ENCODE measurements around the gene GAREM1.

GAREM1 gene

DNA sequence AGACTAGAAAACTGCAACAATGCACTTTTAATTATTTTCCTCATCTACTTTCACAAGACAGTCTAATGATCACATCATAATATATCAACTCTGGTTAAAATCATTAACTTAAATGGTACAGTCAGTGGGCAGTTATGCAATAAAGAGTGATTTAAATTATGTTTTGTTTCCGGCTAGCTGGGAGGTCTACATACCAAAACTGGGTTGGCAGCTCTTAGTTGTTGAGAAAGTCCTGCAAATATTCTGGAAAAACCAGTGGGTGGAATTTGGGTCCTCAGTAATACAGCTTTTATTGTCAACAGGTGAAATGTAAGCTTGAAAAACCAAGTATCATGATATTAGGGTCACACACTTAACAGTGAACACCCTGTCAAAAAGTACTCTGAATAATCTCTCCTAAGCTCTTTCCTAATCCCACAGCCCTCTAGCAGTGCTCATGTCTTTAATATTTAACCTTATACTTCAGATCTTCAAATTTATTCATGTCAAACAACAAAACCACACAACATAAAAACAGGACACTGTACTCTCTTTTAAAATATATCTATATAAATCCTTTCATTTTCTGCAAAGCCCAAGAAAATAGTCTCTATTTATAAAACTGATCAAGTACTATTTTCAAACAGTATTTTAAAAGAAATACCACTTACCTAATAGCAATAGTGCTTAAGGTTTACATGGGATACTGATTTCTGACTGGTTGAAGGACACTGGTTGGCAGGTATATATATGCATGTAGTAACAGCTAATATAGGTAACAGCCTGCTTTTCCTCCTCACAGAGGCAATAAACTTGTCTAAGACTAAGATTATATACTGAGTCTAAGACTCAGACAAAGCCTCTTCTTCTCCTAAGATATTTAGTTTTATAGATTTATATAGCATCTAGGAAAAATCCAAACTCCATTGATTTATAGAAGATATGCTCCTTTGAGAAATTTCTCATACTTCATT, 103.8 kb downstream of the GAREM1 start:
- no peak overlapping the region for H3K4me3 ChIP-seq (ENCODE audit: low read depth, low read length)
- no peak for DNase-seq (ENCODE audit: low read depth)
- TF ChIP-seq, protein P1, sequence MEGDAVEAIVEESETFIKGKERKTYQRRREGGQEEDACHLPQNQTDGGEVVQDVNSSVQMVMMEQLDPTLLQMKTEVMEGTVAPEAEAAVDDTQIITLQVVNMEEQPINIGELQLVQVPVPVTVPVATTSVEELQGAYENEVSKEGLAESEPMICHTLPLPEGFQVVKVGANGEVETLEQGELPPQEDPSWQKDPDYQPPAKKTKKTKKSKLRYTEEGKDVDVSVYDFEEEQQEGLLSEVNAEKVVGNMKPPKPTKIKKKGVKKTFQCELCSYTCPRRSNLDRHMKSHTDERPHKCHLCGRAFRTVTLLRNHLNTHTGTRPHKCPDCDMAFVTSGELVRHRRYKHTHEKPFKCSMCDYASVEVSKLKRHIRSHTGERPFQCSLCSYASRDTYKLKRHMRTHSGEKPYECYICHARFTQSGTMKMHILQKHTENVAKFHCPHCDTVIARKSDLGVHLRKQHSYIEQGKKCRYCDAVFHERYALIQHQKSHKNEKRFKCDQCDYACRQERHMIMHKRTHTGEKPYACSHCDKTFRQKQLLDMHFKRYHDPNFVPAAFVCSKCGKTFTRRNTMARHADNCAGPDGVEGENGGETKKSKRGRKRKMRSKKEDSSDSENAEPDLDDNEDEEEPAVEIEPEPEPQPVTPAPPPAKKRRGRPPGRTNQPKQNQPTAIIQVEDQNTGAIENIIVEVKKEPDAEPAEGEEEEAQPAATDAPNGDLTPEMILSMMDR (IDR thresholded peaks at IDR 0.05; ENCODE audit: low read depth, low read length, missing control alignments), result no peak

DNA sequence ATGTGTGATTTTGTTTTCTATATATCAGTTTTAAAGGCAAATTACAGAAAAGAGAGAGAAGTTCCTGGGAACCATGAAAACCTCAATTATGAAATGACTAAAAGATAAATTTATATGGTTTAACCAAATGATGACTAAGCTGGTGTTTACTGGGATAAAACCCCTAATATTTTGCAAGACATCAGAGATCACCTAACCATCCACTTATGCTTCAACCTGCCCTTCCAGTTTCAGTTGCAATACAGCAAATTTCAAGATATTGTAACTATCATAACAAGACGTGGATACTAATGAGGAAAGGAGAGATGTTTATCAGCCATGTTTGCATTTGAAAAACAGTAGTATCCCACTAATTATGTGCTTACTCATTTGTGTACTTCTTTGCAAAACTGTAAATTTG, 108.2 kb downstream of the GAREM1 start:
- no peak for DNase-seq (ENCODE audit: low read depth)
- no peak overlapping the region for H3K4me3 ChIP-seq (ENCODE audit: low read depth, low read length)
- TF ChIP-seq, protein P1 (IDR thresholded peaks at IDR 0.05; ENCODE audit: low read depth, low read length, missing control alignments), result no peak

DNA sequence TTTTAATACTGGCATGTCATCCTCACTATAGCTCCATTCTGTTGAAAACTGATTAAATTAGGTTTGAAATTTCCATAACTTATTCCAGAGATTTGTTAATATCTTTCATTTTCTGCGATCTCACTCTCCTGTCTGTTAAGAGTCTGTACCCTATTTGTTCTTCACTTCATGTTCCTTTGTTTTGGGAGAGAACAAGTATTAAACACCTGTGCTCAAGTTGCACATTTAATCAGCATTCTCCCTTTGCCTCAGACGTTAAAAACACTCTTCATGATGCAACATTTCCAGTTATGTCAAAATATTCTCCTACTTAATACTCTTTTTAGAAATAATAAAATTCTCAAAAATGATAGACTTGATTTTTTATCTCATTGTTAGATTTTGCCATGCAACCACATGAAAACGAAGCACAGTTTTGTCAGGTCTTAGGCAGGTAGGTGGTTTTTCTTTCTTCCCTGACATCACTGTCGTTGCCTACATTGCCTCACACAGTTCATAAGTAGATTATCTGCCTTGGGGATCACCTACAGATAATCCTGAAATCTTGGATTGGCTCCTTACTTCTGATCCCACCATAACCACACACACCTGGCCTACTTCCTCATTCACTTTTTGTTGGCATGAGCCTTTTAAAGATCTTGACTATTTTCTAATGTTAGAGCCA, 109.9 kb downstream of the GAREM1 start:
- H3K4me3 ChIP-seq (ENCODE audit: low read depth, low read length), result no peak overlapping the region
- TF ChIP-seq, protein P1 (IDR thresholded peaks at IDR 0.05; ENCODE audit: low read depth, low read length, missing control alignments), result no peak
- no peak for DNase-seq (ENCODE audit: low read depth)

DNA sequence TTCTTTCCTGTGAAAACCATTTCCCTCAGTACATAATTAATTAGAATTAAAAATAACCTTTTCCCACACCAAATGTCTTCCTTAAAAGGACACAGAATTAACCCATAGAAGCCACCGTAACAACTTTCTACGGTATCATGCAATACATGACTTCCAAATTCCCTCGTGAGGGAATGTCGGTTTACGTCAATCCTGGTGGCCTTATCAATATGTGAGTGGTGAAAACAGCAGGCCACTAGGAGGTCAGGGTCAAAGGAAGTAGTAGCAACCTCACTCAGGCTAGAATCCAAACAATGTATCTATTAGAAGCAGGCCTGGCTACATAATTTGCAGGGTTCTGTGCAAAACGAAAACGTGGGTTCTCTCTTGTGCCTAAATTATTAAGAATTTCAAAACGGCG, 112.2 kb downstream of the GAREM1 start:
- TF ChIP-seq, protein P1 (IDR thresholded peaks at IDR 0.05; ENCODE audit: low read depth, low read length, missing control alignments), result no peak
- DNase-seq (ENCODE audit: low read depth), result no peak
- no peak overlapping the region for H3K4me3 ChIP-seq (ENCODE audit: low read depth, low read length)

DNA sequence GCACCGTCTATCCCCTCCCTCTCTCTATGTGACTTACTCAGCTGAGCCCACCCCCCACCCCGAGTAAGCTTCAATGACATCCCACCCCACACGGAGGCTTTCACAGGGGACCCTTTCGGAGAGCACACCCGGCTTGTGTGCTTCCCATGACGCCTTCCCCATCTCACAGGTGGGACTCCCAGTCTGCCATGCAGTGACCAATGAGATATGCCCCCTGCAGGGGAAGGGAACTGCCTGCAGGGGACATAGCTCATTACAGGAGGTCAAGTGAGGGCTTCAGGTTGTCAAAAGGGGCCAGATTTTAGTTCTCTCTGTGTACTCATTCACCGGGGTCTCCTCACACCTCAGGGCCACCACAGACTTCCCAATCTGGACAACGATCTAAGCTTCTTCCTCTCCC, 112.6 kb downstream of the GAREM1 start:
- no peak overlapping the region for H3K4me3 ChIP-seq (ENCODE audit: low read depth, low read length)
- DNase-seq (ENCODE audit: low read depth), result no peak
- TF ChIP-seq, protein P1 (IDR thresholded peaks at IDR 0.05; ENCODE audit: low read depth, low read length, missing control alignments), result no peak

DNA sequence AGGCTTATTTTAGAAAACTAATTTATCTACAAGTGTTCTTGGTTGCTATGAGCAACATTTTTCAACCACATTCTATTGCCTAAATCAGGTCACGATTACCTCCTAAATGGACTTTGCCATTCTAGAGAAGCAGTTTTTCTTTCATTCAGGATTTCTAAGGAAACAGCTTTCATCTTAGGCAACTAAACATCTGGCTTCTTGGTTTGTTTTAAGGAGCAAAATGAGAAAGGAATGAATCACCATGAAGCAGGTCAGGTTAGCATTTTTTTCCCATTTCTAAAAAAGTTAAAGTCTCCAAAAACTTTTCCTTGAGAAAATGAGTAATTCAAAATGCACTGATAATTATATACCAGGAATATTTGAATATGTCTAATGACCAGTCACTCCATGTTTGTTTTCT, 114.8 kb downstream of the GAREM1 start:
- TF ChIP-seq, protein P1 (IDR thresholded peaks at IDR 0.05; ENCODE audit: low read depth, low read length, missing control alignments), result no peak
- DNase-seq (ENCODE audit: low read depth), result no peak
- no peak overlapping the region for H3K4me3 ChIP-seq (ENCODE audit: low read depth, low read length)

Measured in GM12864 (cell line).